SK-N-SH treated with all-trans-retinoic acid at 6 μM for 48 hours (cell line): Measurements from ENCODE around the gene SMTN.

Experiments used
- BACH2 ChIP-seq: fragments of 250-450 bp; sonication (Bioruptor Pico); IDR thresholded peaks from 2 replicates; pipeline ENCODE4 v1.9.0; 2021; ENCODE audit warnings: mild to moderate bottlenecking, borderline replicate concordance
- GLIS3 ChIP-seq: fragments of 250-450 bp; sonication (Bioruptor Pico); IDR thresholded peaks from 2 replicates; pipeline ENCODE4 v1.5.0; 2020; ENCODE audit warnings: mild to moderate bottlenecking, moderate library complexity
- PATZ1 ChIP-seq: fragments of 250-450 bp; sonication (Bioruptor Pico); IDR thresholded peaks from 2 replicates; pipeline ENCODE4 v1.8.0; 2020; ENCODE audit warnings: mild to moderate bottlenecking, moderate library complexity, borderline replicate concordance
- PPARA ChIP-seq: fragments of 250-450 bp; sonication (Bioruptor Pico); IDR thresholded peaks from 2 replicates; pipeline ENCODE4 v1.5.0; 2020; ENCODE audit warnings: mild to moderate bottlenecking, borderline replicate concordance
- RARB ChIP-seq: fragments of 250-450 bp; sonication (Bioruptor Pico); IDR thresholded peaks from 2 replicates; pipeline ENCODE4 v1.8.0; 2021; ENCODE audit warnings: mild to moderate bottlenecking, moderate library complexity
- TOX ChIP-seq: fragments of 250-450 bp; sonication (Bioruptor Pico); IDR thresholded peaks from 2 replicates; pipeline ENCODE4 v1.8.0; 2021; ENCODE audit warnings: mild to moderate bottlenecking, moderate library complexity, borderline replicate concordance
- ZC3H10 ChIP-seq: fragments of 250-450 bp; sonication (Bioruptor Pico); IDR thresholded peaks from 2 replicates; pipeline ENCODE4 v1.5.1; 2021; ENCODE audit warnings: mild to moderate bottlenecking, moderate library complexity
- ZFP3 ChIP-seq: fragments of 250-450 bp; sonication (Bioruptor Pico); IDR thresholded peaks from 2 replicates; pipeline ENCODE4 v1.5.0; 2020; ENCODE audit warnings: mild to moderate bottlenecking, moderate library complexity
- ZNF565 ChIP-seq: fragments of 450-650 bp; formaldehyde crosslinking; conservative IDR thresholded peaks from 2 replicates; pipeline ENCODE4 v1.5.0; 2020; ENCODE audit warnings: low read depth, mild to moderate bottlenecking, moderate library complexity
- ZNF8 ChIP-seq: fragments of 450-650 bp; formaldehyde crosslinking; IDR thresholded peaks from 2 replicates; pipeline ENCODE4 v1.5.0; 2020; ENCODE audit warnings: mild to moderate bottlenecking, moderate library complexity
- TF ChIP-seq, protein P1 (sequence below): fragments of 250-450 bp; sonication (Bioruptor Pico); IDR thresholded peaks from 2 replicates; pipeline ENCODE4 v1.5.1; 2020; ENCODE audit warnings: low read depth, mild to moderate bottlenecking, moderate library complexity
- TF ChIP-seq, protein P2 (sequence below): fragments of 250-450 bp; sonication (Bioruptor Pico); IDR thresholded peaks from 2 replicates; pipeline ENCODE4 v1.5.1; 2021; ENCODE audit warnings: mild to moderate bottlenecking, moderate library complexity

DNA sequence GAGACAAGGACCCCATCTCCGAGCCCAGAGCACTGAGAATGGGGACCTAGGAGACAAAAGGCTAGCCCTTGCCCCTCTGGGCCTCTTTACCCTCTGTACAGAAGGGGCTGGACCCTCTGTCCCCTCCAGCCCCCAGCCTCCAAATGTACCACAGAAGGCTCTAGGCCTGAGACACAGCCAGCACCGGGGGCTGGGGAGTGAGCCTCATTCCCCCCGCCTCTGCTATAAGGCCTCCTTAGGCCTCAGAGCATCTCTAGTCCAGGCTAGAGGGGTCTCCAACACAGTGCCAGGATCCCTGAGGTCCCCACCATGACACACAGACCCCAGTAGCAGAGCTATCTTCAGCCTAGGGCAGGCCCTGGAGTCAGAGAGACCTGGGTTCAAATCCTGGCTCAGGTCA is 4.8 kb downstream of the SMTN start:
- TF ChIP-seq BACH2 (CRISPR knock-in tag) (no peak), PATZ1 (CRISPR knock-in tag) (no peak), ZNF565 (no peak), ZC3H10 (no peak), GLIS3 (CRISPR knock-in tag) (no peak), TOX (CRISPR knock-in tag) (no peak), ZNF8 (no peak), RARB (CRISPR knock-in tag) (no peak), ZFP3 (no peak), PPARA (CRISPR knock-in tag) (no peak)
- TF ChIP-seq, protein P1, sequence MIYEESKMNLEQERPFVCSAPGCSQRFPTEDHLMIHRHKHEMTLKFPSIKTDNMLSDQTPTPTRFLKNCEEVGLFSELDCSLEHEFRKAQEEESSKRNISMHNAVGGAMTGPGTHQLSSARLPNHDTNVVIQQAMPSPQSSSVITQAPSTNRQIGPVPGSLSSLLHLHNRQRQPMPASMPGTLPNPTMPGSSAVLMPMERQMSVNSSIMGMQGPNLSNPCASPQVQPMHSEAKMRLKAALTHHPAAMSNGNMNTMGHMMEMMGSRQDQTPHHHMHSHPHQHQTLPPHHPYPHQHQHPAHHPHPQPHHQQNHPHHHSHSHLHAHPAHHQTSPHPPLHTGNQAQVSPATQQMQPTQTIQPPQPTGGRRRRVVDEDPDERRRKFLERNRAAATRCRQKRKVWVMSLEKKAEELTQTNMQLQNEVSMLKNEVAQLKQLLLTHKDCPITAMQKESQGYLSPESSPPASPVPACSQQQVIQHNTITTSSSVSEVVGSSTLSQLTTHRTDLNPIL (CRISPR knock-in tag) = no peak
- TF ChIP-seq, protein P2, sequence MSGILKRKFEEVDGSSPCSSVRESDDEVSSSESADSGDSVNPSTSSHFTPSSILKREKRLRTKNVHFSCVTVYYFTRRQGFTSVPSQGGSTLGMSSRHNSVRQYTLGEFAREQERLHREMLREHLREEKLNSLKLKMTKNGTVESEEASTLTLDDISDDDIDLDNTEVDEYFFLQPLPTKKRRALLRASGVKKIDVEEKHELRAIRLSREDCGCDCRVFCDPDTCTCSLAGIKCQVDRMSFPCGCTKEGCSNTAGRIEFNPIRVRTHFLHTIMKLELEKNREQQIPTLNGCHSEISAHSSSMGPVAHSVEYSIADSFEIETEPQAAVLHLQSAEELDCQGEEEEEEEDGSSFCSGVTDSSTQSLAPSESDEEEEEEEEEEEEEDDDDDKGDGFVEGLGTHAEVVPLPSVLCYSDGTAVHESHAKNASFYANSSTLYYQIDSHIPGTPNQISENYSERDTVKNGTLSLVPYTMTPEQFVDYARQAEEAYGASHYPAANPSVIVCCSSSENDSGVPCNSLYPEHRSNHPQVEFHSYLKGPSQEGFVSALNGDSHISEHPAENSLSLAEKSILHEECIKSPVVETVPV (CRISPR knock-in tag) = no peak
